ENCODE results near the gene E4F1. TPM values are rescaled to one million over a fixed set of nuclear protein-coding genes. Genes with fewer than 3 reads are reported as not detected.

The E4F1 gene
- total and polyA plus RNA-seq, 10 of the 15 experiments (the other 5 are each of a cell fraction or from before 2014, with no cell fraction given): 0.23 to 36.5 (median 14.5) TPM

DNA sequence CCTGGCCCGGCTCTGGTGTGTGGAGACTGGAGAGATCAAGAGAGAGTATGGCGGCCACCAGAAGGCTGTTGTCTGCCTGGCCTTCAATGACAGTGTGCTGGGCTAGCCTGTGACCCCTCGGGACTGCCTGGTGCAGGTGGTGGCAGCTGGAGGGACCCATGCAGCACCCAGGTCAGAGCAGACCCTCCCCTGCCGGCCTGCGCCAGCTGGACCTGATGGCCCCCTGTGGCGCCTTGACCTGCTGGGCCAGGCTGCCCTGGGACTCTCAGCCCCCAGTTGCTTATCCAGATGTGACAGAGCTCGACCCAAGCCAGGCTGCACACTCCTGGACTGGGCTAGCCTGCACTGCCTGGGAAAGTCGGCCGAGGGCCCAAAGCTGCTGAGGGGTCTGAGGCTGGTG, 14.6 kb upstream of the E4F1 start:
- Histone ChIP-seq H3K36me3 (ENCODE audit: control insufficient read depth in 2 of 2, insufficient read depth in 2 of 2, low read length in 1 of 2) (peaks cover 8 to 19% of the 10 kb centered on the region in 2 experiments; a peak in 3 of 4 replicates), H3K4me2 (ENCODE audit: control insufficient read depth, insufficient read depth) (no peak overlapping the region), H3K9ac (ENCODE audit: control insufficient read depth, insufficient read depth, low read length) (no peak overlapping the region), H3K4me1 (ENCODE audit: control insufficient read depth, insufficient read depth, low read length) (peaks cover 6% of the 10 kb centered on the region; the same call in 1 of the 2 replicates), H3K4me3 (no peak overlapping the region), H3K79me2 (ENCODE audit: control insufficient read depth, insufficient read depth, low read length) (peaks cover 28% of the 10 kb centered on the region), H2AFZ (ENCODE audit: control insufficient read depth, low read depth, low read length) (no peak overlapping the region), H4K20me1 (ENCODE audit: control insufficient read depth, insufficient read depth) (no peaks in the 10 kb centered on the region), H3K27ac (ENCODE audit: control insufficient read depth, insufficient read depth) (no peak overlapping the region), H3K27me3 (replicated peaks in 1 of 2; ENCODE audit: control insufficient read depth in 2 of 2, insufficient read depth in 2 of 2, low read length in 1 of 2) (no peaks in the 10 kb centered on the region), H3K9me3 (replicated peaks; ENCODE audit: control insufficient read depth, insufficient read depth, low read length) (no peaks in the 10 kb centered on the region)
- BruUV-seq (replicated peaks): no TSS peak
- intact Hi-C loops (cut with micrococcal nuclease; ENCODE audit: unreplicated experiment): loop anchor here (5.0 kb wide), 1 partner anchor 44 kb away; the partner anchor contains the start of gene ECI1
- SMC1A ChIA-PET (ENCODE audit: uncharacterized antibody, unreplicated experiment): no interaction called here
- ATAC-seq (no peak), DNase-seq (ENCODE audit: low read depth, low spot score) (no peak), FAIRE-seq (no peak)
- POLR2A ChIA-PET: no interaction called here
- 90% methylated on average over 9 of the region's 9 CpGs for WGBS (ENCODE audit: insufficient coverage, insufficient replicate concordance, low lambda C conversion rate, missing lambda C conversion rate)
- CTCF ChIA-PET: no interaction called here
- TF ChIP-seq ETV6 (conservative IDR thresholded peaks at IDR 0.05 in 1 of 2, IDR thresholded peaks at IDR 0.05 in 1 of 2; ENCODE audit: borderline replicate concordance in 1 of 2, low read depth in 1 of 2) (no peak), RELA (IDR thresholded peaks at IDR 0.05; ENCODE audit: borderline replicate concordance, partially characterized antibody) (no peak), CHD1 (IDR thresholded peaks at IDR 0.05; ENCODE audit: low read depth, low read length) (no peak), ZSCAN29 (IDR thresholded peaks at IDR 0.05) (no peak), ATF7 (IDR thresholded peaks at IDR 0.05; ENCODE audit: low read depth) (no peak), SMAD1 (IDR thresholded peaks at IDR 0.05; ENCODE audit: low read depth, partially characterized antibody) (no peak), GATAD2B (conservative IDR thresholded peaks at IDR 0.05; ENCODE audit: low read depth) (no peak), CHD4 (IDR thresholded peaks at IDR 0.05) (no peak), STAT1 (conservative IDR thresholded peaks at IDR 0.05) (no peak), RAD51 (IDR thresholded peaks at IDR 0.05) (no peak), KDM1A (IDR thresholded peaks at IDR 0.05; ENCODE audit: borderline replicate concordance) (no peak), HDAC6 (IDR thresholded peaks at IDR 0.05; ENCODE audit: unreplicated experiment) (no peak)
- TF ChIP-seq, protein P1, sequence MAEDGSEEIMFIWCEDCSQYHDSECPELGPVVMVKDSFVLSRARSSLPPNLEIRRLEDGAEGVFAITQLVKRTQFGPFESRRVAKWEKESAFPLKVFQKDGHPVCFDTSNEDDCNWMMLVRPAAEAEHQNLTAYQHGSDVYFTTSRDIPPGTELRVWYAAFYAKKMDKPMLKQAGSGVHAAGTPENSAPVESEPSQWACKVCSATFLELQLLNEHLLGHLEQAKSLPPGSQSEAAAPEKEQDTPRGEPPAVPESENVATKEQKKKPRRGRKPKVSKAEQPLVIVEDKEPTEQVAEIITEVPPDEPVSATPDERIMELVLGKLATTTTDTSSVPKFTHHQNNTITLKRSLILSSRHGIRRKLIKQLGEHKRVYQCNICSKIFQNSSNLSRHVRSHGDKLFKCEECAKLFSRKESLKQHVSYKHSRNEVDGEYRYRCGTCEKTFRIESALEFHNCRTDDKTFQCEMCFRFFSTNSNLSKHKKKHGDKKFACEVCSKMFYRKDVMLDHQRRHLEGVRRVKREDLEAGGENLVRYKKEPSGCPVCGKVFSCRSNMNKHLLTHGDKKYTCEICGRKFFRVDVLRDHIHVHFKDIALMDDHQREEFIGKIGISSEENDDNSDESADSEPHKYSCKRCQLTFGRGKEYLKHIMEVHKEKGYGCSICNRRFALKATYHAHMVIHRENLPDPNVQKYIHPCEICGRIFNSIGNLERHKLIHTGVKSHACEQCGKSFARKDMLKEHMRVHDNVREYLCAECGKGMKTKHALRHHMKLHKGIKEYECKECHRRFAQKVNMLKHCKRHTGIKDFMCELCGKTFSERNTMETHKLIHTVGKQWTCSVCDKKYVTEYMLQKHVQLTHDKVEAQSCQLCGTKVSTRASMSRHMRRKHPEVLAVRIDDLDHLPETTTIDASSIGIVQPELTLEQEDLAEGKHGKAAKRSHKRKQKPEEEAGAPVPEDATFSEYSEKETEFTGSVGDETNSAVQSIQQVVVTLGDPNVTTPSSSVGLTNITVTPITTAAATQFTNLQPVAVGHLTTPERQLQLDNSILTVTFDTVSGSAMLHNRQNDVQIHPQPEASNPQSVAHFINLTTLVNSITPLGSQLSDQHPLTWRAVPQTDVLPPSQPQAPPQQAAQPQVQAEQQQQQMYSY (CRISPR knock-in tag; IDR thresholded peaks at IDR 0.05): no peak
- TF ChIP-seq, protein P2, sequence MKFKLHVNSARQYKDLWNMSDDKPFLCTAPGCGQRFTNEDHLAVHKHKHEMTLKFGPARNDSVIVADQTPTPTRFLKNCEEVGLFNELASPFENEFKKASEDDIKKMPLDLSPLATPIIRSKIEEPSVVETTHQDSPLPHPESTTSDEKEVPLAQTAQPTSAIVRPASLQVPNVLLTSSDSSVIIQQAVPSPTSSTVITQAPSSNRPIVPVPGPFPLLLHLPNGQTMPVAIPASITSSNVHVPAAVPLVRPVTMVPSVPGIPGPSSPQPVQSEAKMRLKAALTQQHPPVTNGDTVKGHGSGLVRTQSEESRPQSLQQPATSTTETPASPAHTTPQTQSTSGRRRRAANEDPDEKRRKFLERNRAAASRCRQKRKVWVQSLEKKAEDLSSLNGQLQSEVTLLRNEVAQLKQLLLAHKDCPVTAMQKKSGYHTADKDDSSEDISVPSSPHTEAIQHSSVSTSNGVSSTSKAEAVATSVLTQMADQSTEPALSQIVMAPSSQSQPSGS (IDR thresholded peaks at IDR 0.05; ENCODE audit: low read length): no peak
- TF ChIP-seq, protein P3, sequence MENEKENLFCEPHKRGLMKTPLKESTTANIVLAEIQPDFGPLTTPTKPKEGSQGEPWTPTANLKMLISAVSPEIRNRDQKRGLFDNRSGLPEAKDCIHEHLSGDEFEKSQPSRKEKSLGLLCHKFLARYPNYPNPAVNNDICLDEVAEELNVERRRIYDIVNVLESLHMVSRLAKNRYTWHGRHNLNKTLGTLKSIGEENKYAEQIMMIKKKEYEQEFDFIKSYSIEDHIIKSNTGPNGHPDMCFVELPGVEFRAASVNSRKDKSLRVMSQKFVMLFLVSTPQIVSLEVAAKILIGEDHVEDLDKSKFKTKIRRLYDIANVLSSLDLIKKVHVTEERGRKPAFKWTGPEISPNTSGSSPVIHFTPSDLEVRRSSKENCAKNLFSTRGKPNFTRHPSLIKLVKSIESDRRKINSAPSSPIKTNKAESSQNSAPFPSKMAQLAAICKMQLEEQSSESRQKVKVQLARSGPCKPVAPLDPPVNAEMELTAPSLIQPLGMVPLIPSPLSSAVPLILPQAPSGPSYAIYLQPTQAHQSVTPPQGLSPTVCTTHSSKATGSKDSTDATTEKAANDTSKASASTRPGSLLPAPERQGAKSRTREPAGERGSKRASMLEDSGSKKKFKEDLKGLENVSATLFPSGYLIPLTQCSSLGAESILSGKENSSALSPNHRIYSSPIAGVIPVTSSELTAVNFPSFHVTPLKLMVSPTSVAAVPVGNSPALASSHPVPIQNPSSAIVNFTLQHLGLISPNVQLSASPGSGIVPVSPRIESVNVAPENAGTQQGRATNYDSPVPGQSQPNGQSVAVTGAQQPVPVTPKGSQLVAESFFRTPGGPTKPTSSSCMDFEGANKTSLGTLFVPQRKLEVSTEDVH (IDR thresholded peaks at IDR 0.05; ENCODE audit: low read depth, partially characterized antibody): no peak
- in situ Hi-C loops (cut with MboI): no loop called here
- RAD21 ChIA-PET (ENCODE audit: unreplicated experiment): no interaction called here
